ENCODE results near the gene RPL31.
A peak's percentile ranks its signal among the peaks of the same experiment; 100 is the strongest.
"Not testable (repeated sequence)": the region's sequence is repeated elsewhere in the genome, so short reads cannot be mapped to it uniquely, and the experiment has no call there.

Gene RPL31

GRCh38 chr2:101030866-101031554, 28.9 kb downstream of the RPL31 start:
- FAIRE-seq = no peak

GRCh38 chr2:101032084-101032776, 30.1 kb downstream of the RPL31 start:
- no peak for FAIRE-seq

- FAIRE-seq = peak; percentile 89
These were observed 34.5 kb downstream of the RPL31 start for GRCh38 chr2:101036562-101036961.

GRCh38 chr2:101037161-101037755, 35.2 kb downstream of the RPL31 start:
- no peak for FAIRE-seq

GRCh38 chr2:101038455-101039255, 36.6 kb downstream of the RPL31 start:
- no peak for FAIRE-seq

- no peak for FAIRE-seq
These were observed 38.0 kb downstream of the RPL31 start for GRCh38 chr2:101040072-101040471.

GRCh38 chr2:101040761-101041160, 38.7 kb downstream of the RPL31 start:
- FAIRE-seq = no peak

- FAIRE-seq = no peak
These were observed 39.3 kb downstream of the RPL31 start for GRCh38 chr2:101041413-101041812.

- FAIRE-seq = no peak
These were observed 43.2 kb downstream of the RPL31 start for GRCh38 chr2:101045330-101045729.

- no peak for FAIRE-seq
These were observed 45.1 kb downstream of the RPL31 start for GRCh38 chr2:101047075-101047766.

GRCh38 chr2:101047774-101048173, 45.7 kb downstream of the RPL31 start:
- FAIRE-seq = no peak

- FAIRE-seq = no peak
These were observed 46.7 kb downstream of the RPL31 start for GRCh38 chr2:101048756-101049155.

GRCh38 chr2:101050886-101051285, 48.8 kb downstream of the RPL31 start:
- FAIRE-seq = not testable (repeated sequence)

GRCh38 chr2:101052147-101052546, 50.1 kb downstream of the RPL31 start:
- no peak for FAIRE-seq

- FAIRE-seq = no peak
These were observed 51.0 kb downstream of the RPL31 start for GRCh38 chr2:101053117-101053516.

All from islet of Langerhans (tissue), 1 donor.